Measurements from ENCODE around the gene TRIO.

TRIO gene

DNA sequence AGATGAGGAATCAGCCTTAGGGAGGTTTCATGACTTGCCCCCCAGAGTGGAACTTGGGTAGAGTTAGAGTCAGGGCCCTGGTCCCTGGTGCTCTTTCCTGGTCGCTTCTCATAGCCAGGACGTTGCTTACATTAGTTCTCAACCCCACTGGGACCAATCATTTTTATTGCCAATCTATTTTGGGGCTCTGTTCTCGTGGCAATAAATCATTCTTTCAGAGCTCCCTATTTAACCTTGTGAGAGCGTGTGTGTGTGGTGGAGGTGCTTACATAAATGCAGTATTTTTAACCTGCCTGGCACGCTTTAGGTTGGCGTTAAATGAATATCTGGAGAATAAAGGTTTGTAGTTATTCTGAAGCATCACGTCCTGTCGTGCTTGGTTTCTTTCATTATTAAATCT is 4.1 kb downstream of the TRIO start:
- no peak for DNase-seq (ENCODE audit: low read depth)

DNA sequence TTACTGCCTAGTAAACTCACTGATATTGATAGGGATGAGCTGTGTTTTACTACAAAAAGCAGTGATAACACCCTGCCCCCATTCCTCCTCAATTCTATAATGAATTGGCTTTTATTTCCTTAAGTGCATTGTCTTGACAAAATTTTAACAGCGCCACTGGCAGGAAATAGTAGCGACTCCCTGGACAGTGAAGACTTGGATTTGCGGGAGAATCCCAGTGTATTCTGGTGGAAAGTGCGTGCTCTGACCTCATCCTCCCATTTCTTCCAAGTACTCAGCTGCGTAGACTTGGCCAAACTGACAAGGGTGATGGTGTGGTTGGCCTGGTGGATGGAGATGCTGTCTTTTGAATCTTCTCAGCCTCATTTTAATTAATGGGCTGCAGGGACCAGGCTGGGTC is 5.3 kb downstream of the TRIO start:
- DNase-seq (ENCODE audit: low read depth), result no peak

DNA sequence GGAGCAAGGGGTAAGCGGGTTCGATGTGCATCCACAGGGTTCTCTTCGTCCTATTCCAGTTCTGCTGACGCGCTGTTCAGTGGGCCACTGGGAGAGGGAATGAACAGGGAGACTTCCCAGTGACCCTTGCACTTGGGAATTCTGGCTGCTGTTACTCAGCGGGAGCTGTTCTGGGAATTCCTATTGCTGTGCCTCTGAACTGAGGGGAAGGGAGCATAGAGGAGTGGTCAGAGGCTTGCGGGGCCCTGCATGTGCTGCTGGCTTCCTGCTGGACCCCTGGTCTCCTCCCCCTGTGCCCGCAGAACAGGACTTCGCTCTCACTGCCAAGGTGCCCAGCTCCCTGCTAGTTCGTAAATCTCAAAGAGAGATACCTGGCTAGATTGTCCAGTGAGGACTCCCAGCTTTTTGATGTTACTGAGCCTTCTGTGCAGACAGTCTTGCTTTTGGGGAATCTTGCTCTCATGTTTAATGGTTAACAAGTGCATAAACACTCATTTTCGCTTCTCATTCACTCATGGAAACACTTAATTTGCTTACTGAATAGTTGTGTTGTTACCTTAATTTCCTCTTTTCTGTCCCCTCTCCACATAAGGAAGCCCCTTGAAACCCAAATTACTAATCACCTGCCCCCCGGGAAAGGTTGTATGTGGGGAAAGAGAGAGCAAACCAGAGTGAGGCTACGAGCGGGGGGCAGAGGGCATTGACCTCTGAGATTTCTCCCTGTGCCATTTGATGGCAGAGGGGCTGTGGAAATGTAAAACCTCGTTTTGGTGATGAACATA is 5.9 kb downstream of the TRIO start:
- no peak for DNase-seq (ENCODE audit: low read depth)

DNA sequence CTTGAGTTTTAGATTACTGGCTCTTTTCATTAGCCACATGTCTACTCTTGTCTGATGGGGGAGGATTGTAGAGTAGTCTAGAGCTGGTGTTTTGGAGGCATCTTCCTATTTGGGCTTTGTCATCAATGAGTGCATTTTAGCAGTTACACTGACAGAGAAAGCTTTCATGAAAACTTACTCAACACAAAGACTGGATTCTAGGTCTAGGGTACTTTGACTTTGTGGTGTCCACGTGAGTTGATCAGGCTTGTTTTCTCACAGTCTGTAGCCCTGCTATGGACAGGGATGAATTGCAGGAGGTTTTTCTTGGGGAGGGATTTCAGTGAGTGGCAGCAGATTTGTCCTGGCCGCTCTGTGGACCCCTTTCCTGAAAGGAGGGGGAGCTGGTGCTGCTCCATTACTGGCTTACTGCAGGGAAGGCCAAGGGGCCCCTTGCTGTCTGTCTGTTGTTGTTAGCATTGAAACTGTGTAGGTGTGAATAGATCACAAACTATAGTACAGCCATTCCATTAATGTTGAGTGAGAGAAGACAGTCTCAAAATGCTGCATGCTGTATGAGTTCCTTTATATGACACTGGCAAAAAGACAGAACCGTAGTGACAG is 6.6 kb downstream of the TRIO start:
- DNase-seq (ENCODE audit: low read depth), result no peak

DNA sequence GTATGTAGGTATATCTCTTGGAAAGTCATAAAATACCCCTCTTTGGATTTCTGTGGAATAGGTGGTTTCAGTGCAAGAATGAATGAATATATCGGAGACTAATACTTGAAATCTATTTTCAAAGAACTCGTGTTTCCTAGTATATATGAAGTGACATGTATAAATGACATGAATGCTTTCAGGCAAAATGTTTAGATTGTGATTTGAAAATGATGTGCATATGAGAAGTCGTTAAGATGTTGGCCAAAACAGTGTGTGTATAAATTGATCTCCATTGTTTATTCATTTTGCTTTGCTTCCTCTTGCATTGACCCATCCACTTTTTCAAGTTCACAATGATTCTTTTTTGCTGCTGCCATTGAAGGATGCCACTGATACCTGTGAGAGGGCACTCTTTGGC is 8.3 kb downstream of the TRIO start:
- no peak for DNase-seq (ENCODE audit: low read depth)

DNA sequence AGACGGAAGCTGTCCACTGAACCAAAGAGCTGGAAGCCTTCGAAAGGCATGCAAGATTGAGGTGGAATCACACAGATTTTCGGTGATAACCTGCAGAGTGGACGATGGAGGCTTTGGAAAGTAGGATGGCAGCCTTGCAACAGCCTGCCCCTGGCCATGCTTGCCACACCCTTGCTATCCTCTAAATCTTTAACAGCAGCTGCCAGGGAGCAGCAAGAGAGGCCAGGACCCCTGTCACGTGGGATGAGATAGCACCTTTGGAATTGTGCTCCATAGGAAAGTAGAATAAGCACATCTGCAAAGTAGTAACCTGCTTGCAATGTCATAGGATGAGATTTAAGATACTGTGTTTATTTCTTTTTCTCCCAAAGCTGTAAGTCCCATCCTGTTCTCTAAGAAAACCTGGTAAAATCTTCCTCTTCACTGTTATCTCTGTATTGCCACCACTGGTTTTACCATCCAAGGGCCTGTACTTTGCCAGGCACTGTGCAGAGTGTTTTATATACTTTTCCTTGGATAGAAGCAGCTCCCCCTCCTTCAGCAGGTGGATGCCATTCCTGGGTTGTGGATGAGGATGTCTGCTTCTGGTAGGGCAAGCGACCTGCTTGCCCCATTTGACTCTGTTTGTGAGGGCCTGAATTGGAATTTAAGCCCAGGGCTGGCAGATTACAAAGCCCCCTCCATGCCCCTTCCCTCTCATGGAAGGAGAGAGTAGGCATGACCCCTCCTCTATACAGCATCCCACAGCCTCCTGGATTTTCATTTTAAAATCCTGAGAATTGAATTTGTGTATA is 10.1 kb downstream of the TRIO start:
- DNase-seq (ENCODE audit: low read depth), result no peak

DNA sequence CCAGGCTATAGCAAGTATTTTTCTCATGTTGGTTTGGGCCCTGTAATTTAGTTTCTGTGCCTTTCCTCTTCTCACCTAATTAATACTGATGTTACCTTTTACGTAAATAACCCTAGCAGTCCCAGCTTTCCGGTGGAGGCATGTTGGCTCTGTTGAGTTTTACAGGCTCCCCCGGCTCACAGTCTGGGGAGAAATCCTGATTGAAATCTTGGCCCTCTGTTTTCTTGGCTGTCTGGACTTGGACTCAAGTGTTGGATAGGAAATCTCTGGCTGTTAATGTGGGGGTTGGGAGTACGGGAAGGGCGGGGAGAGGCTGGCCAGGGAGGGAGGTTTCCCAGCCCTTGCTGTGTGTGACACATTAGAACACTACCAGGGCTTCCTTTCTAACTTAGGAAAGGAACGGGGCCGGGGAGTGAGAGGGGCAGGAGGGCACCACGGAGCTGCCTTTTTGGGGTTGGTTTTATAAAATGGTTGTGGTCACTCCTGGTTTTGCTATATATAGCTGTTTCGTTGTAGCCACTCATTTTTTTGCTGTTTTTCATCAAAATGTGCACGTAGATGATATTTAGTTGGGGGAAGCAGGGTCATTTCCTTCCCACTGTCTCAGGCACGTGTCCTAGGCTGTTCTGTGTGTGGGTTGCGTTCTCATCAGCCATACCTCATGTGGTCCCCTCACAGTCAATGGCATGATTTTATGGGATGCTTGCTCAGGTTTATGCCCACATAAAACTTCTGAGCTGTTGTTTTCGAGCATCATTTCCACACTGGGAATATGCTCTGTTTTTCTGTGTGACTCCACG is 11.0 kb downstream of the TRIO start:
- DNase-seq (ENCODE audit: low read depth), result no peak

DNA sequence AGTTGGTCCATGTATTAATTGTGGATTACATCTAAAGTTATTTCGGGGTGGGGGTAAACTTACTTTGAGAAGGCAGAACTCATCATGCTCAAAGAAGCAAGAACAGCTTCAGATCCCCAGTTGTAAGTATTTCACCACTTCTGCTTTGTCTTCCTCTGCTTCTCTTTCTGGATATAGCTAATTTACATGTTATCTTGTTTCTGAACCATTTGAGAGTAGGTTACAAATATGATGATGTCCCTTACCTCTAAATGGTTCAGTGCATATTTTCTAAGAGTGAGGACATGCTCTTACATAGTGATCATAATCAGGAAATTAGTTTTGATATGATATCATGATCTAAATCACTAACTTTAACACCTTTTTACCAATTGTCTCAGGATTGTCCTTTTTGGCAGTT is 11.9 kb downstream of the TRIO start:
- DNase-seq (ENCODE audit: low read depth), result no peak

DNA sequence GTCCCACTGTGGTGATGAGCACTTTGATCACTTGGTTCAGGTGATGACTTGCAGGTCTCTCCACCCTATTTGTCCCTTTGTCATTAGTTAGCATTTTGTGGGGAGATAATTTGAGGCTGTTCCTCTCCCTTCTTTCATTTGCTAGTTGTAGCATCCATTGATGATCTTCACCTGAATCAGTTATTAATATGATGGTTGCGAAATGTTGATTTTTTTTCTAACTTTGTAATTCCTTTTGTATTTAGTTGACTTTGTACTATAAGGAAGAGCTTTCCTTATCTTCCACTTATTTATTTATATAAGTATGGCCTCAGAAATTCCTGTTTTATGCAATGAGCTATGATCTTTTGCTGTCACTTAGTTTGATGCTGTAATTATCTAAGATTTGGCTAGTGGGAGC is 12.6 kb downstream of the TRIO start:
- DNase-seq (ENCODE audit: low read depth), result no peak

DNA sequence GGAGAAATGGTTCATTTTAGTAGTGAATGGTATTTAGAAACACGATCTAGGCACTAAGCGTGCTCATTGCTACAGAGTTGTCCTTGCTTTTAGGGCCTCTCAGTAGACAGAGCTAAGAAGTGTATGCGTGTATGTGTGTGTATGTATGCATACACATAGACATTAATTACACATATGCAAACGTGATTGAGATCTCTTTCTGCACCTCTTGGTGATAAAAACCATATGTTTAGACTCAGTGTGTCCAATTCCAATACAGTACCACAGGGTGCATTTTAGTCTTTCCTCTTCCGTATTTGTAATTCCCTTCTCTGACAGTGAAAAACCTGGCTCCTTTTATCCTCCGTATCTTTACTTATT is 13.1 kb downstream of the TRIO start:
- DNase-seq (ENCODE audit: low read depth), result no peak

DNA sequence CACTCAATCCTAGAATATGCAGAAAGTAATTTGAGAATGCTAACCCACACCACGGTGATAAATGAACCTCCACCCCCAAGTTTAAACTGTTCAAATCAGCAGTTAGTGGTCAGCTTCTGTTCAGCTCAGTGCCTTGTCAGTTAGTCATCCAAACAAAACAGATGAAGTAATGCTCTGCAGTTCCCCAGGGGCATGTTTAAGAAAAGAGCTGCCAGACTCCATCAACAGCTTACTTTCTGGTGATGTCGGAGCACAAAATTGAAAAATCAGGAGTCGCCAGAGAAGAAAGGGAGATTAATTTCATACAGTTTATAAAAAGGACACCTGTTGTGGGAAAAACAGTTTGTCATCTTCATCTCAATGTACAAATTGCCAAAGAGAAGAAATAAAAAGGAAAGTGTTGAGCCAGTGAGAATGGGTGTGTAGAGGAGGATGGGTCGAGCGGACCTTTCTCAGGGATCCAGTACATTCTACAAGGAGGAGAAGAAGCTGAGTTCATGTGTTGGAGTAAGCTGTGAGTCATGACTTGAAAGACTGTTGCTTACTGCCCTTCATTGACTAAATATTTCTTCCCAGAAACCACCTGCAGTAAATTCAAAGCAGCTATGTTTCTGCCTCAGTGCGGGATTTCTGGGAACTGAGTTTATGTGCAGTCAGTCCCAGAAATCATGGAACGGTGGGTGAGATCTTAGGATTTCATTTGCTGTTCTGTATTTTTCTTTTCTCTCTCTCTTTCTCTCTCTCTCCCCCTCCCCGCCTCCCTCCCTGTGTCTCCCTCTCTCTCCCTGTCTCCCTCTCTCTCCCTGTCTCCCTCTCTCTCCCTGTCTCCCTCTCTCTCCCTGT is 13.7 kb downstream of the TRIO start:
- no peak for DNase-seq (ENCODE audit: low read depth)

DNA sequence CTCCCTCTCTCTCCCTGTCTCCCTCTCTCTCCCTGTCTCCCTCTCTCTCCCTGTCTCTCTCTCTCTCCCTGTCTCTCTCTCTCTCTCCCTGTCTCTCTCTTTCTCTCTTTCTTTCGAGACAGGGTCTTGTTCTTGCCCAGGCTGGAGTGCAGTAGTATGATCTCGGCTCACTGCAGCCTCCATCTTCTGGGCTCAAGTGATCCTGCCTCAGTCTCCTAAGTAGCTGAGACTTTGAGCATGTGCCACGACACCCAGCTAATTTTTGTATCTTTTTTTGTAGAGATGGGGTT is 14.3 kb downstream of the TRIO start:
- DNase-seq (ENCODE audit: low read depth), result no peak

DNA sequence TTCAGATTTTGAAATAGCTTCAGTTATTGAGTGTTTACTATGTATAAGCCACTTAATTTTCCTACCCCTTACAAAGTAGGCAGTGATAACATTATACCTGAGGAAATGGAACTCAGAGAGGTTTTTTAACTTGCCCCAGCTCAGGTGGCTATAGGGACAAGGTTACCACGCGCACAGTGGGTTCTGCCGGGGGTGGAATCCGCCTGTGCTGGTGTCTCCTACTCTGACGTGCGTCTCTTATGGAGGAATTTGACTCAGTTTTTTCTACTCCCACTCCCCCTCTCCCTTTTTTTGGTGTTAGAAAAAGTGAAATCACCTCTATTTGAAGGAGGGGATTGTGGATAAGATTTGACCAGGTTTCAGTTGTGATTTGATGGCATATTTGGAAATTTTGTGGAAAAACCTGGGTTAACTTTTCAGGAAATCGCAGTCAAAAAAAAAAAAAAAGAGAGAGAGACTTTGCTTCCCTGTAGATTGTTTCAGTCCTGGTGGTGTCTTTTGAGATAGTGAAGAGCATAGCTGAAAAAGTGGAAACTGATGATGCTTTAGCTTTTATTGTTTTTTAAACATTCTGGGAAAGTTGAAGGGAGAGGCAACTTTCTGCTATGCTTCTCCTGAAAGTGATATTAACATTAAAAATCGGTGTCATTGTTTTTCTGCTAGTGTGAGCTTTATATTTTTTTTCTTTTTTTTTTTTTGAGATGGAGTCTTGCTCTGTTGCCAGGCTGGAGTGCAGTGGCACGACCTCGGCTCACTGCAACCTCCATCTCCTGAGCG is 15.9 kb downstream of the TRIO start:
- DNase-seq (ENCODE audit: low read depth), result no peak

DNA sequence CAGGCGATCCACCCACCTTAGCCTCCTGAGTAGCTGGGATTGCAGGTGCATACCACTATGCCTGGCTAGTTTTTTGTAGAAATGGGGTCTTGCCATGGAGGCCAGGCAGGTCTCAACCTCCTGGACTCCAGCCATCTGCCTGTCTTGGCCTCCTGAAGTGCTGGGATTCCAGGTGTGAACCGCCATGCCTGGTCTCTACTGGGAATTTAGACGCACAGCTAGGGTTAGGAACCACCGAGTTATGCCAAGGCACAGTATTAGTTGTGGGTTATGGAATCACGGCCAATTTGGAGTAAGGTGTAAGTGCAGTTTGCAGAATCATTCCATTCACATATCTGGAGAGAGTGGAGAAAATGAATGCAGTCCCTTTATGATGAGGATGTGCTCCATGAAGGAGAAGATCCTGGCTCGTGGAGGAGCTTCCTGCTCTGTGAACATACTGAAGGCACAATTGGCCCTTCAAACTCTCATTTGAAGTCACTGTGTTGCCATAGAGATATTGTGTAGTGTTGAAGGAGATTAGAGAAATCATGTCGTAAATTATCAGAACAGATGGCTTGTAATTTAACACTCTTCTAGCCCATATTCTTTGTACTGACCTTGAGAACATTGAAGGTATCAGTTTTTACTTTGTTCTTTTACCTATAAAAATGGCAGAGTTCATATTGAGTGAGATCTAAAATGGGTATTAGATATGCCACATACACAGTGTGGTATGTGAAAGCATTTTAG is 18.8 kb downstream of the TRIO start:
- no peak for DNase-seq (ENCODE audit: low read depth)

DNA sequence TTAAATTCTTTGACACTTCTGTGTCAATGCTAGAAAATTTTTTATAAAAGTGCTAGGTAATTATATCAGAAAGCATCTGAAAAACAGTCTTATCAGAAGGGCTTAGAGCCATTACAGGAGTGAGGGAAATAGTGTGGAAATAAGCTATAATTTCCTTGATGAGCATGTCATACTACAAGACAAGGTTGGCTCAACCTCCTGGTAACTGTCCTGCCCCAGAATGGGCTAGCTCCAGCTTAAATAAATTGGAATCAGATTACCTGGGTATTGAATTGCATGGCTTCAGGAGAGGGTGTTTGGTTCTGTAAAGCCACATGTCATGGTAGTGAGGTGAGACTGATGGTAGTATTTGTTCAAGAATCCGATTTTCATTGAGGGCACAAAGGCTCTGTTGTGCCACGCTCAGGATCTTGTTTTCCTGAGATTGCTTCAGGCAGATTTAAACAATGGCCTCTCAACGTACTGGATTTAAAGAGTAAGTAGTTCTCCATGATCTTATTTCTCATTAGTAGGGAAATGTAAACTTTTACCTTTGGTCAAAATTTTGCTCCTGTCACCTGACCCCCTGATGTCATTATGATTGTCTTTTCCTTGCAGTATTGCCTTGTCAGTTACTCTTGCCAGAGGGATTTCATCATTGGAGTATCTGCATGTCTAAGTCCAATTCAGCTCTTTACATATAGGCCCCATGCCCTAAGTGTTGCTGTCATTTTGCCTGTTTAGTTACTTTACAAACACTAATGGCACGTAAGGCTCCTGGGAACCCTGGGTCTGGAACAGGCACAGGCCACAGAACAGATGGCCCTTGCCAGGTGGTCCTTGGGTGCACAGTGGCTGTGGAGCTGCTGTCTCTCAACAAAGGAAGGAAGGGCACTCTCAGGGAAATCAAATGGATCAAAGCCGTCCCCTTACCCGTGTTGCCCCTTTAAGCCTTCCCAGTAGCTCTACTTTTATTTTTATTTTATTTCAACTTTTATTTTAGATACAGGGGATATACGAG is 21.3 kb downstream of the TRIO start:
- DNase-seq (ENCODE audit: low read depth), result no peak

DNA sequence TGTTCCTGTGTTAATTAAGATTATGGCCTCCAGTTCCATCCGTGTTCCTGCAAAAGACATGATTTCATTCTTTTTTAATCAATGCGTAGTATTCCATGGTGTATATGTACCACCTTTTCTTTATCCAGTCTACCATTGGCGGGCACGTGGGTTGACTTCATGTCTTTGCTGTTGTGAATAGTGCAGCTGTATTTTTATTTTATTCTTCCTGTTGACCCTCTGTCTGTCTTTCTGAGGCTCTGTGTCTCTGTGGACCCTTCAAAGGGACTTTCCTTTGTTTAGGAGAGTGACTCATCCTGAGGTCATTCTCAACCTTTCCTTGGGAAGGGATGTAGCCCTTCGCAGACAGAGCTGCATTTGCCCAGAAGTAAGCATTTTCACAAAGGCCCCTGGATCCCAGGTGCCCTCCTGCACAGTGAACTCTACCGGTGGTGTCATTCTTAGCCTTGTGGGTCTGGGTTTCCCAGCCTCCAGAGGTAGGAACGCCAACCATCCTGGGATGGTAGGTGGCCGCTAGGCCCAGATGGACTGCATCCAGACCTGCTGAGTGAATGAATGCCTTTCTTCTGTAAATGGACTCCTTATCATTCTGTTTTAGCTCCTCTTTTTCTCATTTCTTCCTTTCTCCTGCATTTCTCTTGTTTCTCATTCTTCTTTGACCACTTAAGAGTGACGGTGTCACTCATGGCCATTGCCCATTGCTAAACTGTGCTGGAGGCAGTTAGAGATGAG is 22.4 kb downstream of the TRIO start:
- no peak for DNase-seq (ENCODE audit: low read depth)

DNA sequence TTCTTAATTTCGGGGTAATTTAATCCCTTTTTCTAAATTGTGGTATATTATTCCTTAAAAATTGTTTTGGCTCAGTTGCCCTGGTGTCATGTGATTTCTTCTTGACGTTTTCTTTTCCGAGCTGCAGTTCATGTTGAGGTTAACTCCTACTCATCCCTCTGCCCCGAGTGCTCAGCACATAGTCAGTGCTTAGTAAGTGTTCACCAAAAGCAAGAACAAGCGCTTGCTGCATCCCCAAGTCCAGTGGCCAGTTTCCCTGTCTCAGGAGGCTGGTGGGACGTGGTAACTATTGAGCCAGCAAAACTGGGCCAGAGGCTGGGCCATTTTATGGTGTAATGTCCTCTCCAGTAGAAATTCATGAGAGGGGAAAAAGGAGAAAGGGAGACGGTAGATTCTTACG is 23.3 kb downstream of the TRIO start:
- no peak for DNase-seq (ENCODE audit: low read depth)

DNA sequence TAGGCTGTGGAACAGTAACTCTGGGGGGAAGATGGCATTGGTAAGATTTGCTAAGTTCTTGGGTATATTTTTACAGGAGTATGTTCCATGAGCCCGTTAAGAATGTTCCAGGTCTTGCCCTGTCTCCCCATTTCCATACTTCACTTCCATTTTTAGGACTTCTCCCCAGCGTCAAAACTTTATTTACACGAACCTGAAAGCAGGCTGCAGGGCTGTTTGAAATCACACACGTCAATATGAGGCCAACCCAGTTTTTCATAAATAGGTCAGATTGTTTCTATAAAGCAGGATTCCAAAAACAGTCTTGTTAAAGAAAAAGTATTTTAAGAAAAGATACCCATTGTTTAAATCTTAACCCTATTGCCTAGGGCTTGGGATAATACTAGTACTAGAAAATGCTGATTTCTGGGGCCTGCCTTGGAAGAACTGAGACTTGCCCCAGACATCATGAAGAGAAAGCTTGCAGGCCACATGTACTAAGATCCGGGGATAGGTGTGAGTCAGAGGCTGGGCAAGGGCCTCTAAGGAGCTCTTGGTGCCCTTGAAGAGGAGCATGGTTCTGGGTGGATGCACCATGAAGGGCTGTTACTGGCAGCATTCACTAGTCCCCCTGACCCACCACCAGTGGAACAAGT is 24.2 kb downstream of the TRIO start:
- no peak for DNase-seq (ENCODE audit: low read depth)
